KOPT-K1 (cell line): Measurements from ENCODE around the gene HRG.

Experiments
- H3K27ac ChIP-seq: fragments of 200-600 bp; sonication (generic); 2 replicates; pipeline ENCODE4 v1.5.1; 2016; ENCODE audit warnings: antibody characterized with exemption, mild to moderate bottlenecking, low read depth, low read length; ENCODE audit not compliant: poor library complexity, severe bottlenecking
- H3K36me3 ChIP-seq: fragments of 200-600 bp; sonication (generic); 2 replicates; pipeline ENCODE4 v1.5.1; 2017; ENCODE audit warnings: antibody characterized with exemption, mild to moderate bottlenecking, low read length, moderate library complexity; ENCODE audit not compliant: insufficient read depth
- H3K9me3 ChIP-seq: fragments of 200-600 bp; sonication (generic); 2 replicates; pipeline ENCODE4 v1.5.1; 2017; ENCODE audit warnings: antibody characterized with exemption, low read length, mild to moderate bottlenecking; ENCODE audit not compliant: insufficient read depth, poor library complexity, severe bottlenecking

The HRG gene

DNA sequence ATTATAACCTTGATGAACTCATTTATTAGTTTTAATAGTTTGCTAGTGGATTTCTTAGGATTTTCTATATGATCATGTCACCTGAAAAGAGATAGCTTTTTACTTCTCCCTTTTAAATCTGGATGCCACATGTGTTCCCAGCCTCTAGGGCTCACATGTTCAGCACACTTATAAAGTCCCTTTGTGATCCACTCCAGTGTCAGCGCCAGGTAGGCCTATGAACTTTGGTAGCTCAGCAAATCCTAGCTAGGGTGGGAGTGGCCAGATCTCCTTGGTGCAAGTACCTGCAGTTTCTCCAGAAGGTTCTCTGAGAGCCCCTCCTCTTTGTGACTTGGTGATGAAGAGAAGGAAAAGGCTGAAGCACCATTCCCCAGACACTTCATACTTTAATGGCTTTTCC is 17.0 kb upstream of the HRG start:
- Histone ChIP-seq H3K27ac (no peak overlapping the region), H3K36me3 (no peaks in the 10 kb centered on the region), H3K9me3 (no peaks in the 10 kb centered on the region)

DNA sequence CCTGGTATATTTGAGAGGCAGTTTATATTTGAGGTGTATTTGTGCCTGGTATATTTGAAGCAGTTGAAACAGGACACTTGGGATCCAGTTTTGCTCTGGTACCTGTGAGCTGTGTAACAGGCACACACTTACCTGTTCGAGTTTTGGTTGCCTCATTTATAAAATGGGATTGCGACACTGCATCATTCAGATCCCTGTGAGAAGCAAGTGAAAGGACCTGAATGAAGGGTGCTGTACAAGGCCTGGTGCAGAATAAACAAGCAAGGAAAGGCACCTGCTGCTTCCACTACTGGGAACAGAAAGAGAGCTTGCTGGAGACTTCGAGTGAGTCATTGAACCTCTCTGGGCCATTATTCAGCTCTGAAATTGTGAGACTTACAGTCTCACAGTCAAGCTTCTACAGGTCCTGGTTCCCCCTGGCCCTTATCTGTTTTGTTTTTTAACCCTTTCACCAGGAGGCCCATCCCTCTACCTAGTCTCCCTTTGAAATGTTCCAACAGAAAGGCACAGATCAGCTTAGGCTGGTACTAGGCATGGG is 14.1 kb upstream of the HRG start:
- Histone ChIP-seq H3K9me3 (no peaks in the 10 kb centered on the region), H3K36me3 (no peaks in the 10 kb centered on the region), H3K27ac (no peak overlapping the region)

DNA sequence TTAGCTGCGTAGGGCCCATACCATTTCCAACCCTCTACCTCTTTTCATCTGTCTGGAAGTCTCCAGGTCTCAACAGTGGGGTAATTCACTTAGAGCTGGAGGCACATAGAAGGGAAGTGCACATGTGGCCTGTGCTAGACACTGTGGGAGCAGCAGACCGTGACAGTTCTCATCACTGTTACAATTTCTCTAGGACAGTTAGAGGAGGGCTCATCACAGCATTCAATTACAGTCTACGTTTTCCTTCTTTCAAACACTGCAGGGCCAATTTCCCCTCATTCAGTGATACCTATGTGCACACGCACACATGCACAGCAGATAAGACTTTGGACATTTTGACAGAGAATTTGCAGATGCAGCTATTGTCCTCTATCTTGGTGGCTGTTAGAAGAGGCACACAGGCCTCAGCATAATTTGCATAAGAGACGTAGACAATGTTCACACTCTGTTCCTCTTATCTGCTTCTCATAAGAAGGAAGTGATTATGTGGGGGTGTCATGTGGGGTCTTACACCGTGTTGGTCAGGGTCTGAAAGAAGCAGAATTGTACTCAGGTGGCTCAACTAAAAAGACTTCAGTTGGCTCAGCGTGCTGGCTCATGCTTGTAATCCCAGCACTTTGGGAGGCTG is 12.6 kb upstream of the HRG start:
- H3K27ac ChIP-seq: no peak overlapping the region
- H3K9me3 ChIP-seq: no peaks in the 10 kb centered on the region
- H3K36me3 ChIP-seq: no peaks in the 10 kb centered on the region

DNA sequence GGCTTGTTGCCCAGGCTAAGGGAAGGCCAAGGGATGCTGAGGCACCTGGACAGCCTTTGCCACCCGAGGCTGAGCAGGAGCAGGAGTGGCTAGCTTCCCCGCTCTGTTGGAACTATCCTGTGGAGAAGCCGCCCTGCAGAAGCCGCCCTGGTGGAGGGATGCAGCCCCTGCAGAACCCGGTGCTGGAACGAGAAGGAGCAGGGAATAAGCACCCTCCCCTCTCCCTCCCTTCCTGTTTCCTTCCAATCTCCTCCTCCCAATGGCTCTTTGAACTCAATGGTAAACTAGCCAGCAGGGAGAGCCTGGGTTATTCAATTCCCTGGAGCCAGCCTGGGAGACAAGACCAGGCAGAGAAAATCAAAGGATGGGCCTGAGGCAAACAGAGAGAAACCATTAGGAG is 11.8 kb upstream of the HRG start:
- Histone ChIP-seq H3K27ac (no peak overlapping the region), H3K9me3 (no peaks in the 10 kb centered on the region), H3K36me3 (no peaks in the 10 kb centered on the region)

DNA sequence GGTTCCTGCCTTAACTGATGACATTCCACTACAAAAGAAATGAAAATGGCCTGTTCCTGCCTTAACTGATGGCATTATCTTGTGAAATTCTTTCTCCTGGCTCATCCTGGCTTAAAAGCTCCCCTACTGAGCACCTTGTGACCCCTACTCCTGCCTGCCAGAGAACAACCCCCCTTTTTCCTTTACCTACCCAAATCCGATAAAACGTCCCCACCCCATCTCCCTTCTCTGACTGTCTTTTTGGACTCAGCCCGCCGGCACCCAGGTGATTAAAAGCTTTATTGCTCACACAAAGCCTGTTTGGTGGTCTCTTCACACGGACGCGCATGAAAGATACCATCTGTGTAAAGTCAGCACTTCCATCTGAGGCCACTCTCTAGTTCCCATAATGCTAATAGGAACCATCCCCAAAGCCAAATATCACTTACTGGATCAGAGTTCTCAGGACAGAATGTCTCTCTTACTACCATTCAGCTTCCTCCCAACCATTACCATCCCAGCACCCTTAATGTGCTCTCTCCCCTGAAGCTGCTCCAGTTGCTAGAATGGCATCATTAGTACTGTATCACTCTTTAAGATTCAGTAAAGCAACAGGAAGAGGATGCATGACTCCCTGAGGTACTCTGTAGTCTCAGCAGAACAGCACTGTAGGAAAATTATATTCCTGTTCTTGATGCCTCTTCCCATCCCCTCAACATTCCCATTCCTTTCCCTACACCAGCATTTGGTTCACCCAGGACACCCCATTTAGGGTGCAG is 2.3 kb upstream of the HRG start:
- H3K36me3 ChIP-seq: no peaks in the 10 kb centered on the region
- H3K9me3 ChIP-seq: no peaks in the 10 kb centered on the region
- no peak overlapping the region for H3K27ac ChIP-seq

DNA sequence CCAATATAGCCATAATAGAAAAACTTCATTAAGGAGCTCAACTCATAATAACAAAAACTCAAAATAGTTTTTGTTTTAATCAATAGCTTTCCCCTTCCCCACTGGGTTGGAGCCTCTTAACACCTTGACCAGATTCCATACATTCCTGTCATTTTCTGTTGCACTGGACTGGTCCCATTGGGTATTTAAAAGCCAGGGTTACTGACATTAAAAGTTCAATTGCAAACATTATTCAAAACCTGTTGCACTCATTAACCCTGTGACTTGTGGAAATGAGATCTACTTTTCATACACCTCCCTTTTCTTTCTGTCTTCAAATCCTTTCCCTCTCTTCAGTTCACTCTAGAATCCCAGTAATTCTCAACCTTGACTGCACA is 1.7 kb upstream of the HRG start:
- H3K36me3 ChIP-seq: no peaks in the 10 kb centered on the region
- no peak overlapping the region for H3K27ac ChIP-seq
- no peaks in the 10 kb centered on the region for H3K9me3 ChIP-seq

DNA sequence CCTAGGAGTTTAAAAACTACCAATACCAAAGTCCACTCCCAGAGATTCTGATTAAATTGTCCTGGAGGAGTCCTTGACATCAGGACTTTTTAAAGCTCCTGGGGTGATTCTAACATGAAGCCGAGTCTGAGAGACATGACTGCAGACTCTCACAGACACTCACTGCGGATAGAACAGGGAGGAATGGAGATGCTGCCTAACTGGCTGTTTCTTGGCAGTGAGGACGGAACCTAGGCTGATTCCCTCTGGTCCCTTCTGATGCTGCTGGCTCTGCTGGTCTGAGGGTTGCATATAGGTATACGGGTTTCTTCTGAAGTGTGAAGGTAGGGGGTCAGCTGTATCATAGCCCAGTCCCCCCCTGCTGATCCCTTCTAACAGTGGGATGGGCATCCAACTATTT is 1.3 kb upstream of the HRG start:
- Histone ChIP-seq H3K9me3 (no peaks in the 10 kb centered on the region), H3K36me3 (no peaks in the 10 kb centered on the region), H3K27ac (no peak overlapping the region)

DNA sequence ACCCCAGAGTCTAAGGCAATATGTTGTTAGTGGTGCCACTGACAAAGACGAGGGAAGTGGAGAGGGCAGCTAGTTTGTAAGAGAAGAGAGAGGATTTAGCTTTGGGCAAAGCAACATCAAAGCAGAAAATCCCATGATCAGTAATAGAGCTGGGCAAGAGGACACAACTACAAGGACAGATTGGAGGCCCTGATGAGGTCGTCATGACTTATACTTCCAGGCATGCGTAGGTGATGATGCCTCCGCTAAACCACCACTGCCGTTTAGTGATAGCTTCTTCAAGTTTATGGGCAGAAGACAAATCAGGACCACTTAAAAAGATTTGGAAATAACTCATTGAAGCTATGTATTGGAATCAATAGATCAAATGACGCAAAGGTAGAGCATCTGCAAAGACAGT is 2.6 kb downstream of the HRG start:
- Histone ChIP-seq H3K36me3 (no peaks in the 10 kb centered on the region), H3K27ac (no peak overlapping the region), H3K9me3 (no peaks in the 10 kb centered on the region)

DNA sequence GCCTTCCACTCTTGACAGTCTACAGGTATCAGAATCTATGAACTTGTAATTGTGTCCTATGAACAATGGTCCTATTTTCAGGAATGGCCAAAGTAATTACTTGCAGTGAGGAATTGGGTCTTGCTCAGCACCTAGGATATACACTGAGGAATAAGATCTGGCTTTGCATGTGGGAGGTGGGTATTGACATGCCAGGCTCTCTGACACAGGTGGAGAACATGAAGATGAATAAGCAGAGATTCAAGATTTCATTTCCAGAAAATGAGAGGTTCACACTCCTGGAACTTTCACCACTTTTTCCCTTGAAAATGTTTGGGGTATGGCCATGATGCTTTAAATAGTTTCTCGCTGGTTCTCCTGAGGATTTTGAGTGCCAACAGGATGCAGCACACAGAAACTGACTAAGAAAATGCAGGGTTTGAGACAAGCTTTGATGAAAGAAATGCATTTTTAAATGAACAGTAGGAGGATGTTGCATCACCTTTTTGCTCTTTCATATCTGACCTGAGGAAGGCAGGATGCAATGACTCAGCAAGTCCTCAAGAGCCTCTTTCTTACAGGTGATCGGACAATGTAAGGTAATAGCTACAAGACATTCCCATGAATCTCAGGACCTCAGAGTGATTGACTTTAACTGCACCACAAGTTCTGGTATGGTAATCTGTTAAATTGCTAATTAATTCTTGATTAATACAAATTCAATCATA is 3.7 kb downstream of the HRG start:
- H3K36me3 ChIP-seq: no peaks in the 10 kb centered on the region
- no peaks in the 10 kb centered on the region for H3K9me3 ChIP-seq
- no peak overlapping the region for H3K27ac ChIP-seq

DNA sequence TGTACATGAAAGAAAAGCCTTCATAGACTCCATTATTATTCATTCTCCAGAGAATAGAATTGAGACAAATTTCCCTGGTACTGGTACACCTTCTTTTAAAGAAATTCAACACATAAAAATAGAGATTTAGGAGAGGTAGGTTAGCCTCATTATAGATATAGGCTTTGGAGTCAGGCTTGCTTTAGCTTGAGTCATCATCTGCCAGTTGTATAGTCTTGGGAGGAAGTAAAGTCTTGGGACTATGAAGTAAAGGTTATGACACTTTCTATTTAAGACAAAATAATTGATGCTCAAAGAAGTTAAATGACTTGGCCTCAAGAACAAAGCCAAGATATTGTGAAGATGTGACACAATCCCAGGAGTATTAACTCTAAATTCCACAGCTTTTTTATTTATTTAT is 4.3 kb downstream of the HRG start:
- no peaks in the 10 kb centered on the region for H3K36me3 ChIP-seq
- H3K9me3 ChIP-seq: no peaks in the 10 kb centered on the region
- no peak overlapping the region for H3K27ac ChIP-seq

DNA sequence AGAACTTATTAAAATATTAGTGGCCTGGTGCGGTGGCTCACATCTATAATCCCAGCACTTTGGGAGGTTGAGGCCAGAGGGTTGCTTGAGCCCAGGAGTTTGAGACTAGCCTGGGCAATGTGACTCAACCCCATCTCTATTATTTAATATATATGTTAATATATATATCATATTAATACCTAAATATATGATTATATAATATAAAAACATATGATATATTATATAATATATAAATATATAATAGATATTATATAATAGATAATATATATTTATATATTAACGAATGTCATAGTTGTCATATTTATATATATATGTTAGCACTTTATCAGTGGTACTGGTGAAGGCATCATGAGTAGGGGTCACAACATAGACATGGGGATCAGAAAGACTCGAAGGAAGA is 5.2 kb downstream of the HRG start:
- H3K27ac ChIP-seq: no peak overlapping the region
- no peaks in the 10 kb centered on the region for H3K9me3 ChIP-seq
- no peaks in the 10 kb centered on the region for H3K36me3 ChIP-seq

DNA sequence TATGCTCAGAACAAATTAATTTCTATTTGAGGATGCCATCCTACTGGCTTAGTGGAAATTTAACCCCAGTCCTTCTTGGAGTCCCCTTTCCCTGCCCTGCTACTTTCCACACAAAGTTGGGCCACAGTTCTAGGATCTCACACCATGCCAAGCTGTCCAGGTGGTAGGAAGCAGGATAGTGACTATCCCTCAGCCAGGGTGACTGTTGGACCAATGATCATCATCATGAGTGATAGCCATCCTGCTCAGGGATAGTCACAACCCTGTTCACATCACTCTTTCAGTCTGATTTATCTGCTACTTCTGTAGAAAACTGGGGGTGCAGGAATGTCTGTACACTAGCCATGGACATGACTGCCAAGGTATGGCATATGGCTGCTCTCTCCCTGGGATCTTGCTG is 12.8 kb downstream of the HRG start:
- no peaks in the 10 kb centered on the region for H3K9me3 ChIP-seq
- H3K36me3 ChIP-seq: no peaks in the 10 kb centered on the region
- no peak overlapping the region for H3K27ac ChIP-seq

DNA sequence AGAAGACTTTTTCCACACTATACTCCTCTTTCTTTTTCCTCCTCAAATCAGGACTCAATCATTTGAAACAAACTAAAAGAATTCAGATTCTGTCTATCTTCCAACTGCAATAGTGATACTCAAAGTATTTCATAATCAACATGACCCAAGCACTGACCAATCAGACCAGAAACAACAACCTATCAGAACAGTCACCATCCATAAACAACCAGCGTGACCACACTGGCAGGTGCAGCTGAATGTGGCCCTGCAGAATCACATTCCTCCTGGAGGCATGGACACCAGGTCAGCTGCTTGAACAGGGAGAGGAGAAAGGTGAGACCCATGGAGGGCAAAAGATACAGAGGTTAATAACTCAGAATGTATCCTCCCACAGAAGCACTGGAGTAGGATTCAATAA is 13.3 kb downstream of the HRG start:
- no peak overlapping the region for H3K27ac ChIP-seq
- H3K9me3 ChIP-seq: no peaks in the 10 kb centered on the region
- H3K36me3 ChIP-seq: no peaks in the 10 kb centered on the region

DNA sequence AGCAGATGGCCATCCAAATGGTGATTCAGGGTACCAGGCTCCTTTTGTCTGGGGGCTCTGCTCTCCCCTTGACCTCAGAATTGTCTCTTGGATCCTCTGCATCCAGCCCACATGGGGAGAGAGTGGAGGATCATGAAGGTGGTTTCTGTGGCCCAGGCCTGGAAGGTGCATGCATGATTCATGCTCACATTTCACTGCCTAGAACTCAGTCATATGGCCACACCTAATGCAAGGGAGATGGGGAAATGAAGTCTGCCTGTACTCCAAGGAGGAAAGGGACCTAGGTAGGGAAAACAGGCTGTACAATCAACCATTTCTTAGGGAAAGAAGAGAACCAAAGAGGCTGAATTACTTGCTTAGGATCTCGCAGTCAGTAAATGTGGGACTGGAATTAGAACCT is 15.1 kb downstream of the HRG start:
- H3K9me3 ChIP-seq: peaks cover 10% of the 10 kb centered on the region
- no peaks in the 10 kb centered on the region for H3K36me3 ChIP-seq
- no peak overlapping the region for H3K27ac ChIP-seq

DNA sequence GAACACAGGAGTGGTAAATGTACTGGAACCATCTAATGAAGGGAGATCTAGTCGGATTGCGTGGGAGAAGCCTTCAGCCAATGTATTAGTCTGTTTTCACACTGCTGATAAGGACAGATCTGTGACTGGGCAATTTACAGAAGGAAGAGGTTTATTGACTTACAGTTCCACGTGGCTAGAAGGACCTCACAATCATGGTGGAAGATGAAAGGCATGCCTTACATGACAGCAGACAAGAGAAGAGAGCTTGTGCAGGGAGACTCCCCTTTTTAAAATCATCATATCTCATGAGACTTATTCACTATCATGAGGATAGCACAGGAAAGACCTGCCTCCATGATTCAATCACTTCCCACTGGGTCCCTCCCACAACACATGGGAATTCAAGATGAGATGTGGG is 17.0 kb downstream of the HRG start:
- H3K36me3 ChIP-seq: no peaks in the 10 kb centered on the region
- no peak overlapping the region for H3K27ac ChIP-seq

More for the DNA sequence above, 17.0 kb downstream of the HRG start:
- H3K9me3 ChIP-seq: peaks cover 13% of the 10 kb centered on the region
